Measurements from ENCODE around the gene SCGB1D4.
"Not testable (repeated sequence)": the region's sequence is repeated elsewhere in the genome, so short reads cannot be mapped to it uniquely, and the experiment has no call there.

DNA sequence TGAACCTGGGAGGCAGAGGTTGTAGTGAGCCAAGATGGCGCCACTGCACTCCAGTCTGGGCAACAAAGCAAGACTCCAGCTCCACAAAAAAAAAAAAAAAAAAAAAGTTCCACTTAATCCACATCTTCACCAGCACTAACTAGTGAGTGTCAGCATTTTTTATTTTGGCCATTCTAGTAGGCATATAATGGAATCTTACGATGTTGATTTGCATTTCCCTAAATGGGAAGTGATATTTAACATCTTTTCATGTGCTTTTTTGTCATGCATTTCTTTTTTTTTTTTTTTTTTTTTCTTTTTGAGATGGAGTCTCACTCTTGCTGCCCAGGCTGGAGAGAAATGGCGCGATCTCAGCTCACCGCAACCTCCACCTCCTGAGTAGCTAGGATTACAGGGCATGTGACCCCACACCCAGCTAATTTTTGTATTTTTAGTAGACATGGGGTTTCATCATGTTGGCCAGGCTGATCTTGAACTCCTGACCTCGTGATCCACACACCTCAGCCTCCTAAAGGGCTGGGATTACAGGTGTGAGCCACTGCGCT is 44.8 kb upstream of the SCGB1D4 start:
- not testable (repeated sequence) for TF ChIP-seq POLR2A (IDR thresholded peaks at IDR 0.05; ENCODE audit: low read length)
- TF ChIP-seq, protein P1, sequence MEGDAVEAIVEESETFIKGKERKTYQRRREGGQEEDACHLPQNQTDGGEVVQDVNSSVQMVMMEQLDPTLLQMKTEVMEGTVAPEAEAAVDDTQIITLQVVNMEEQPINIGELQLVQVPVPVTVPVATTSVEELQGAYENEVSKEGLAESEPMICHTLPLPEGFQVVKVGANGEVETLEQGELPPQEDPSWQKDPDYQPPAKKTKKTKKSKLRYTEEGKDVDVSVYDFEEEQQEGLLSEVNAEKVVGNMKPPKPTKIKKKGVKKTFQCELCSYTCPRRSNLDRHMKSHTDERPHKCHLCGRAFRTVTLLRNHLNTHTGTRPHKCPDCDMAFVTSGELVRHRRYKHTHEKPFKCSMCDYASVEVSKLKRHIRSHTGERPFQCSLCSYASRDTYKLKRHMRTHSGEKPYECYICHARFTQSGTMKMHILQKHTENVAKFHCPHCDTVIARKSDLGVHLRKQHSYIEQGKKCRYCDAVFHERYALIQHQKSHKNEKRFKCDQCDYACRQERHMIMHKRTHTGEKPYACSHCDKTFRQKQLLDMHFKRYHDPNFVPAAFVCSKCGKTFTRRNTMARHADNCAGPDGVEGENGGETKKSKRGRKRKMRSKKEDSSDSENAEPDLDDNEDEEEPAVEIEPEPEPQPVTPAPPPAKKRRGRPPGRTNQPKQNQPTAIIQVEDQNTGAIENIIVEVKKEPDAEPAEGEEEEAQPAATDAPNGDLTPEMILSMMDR (IDR thresholded peaks at IDR 0.05), result not testable (repeated sequence)

All from A549 (cell line).